ENCODE data around the gene UBL3. TPM values are rescaled to one million over a fixed set of nuclear protein-coding genes. Genes with fewer than 3 reads are reported as not detected.

Gene UBL3
- polyA plus RNA-seq, 1 of the 3 experiments (the other 2 are of a cell fraction), result 5.8 TPM

DNA sequence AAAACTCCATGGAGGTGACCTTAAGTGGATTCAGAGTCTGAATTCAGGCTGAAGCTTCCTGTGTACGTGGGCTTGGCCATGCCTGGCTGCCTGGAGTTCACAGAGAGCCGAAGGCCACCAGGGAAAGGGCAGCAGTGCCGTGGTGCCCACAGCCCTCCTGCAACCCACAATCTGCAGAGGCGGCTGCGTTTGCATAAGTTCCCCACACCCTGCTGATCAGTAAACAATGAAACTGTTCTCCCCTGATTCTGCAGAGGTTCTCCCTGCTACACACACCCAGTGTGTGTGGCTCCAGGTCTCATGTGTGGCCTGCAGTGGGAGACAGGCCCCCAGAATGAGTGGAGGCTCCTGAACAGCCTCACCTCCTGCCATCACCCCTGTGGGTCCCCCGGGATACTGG is 128.0 kb downstream of the UBL3 start:
- 42% methylated on average over 4 of the region's 6 CpGs for WGBS (ENCODE audit: low lambda C conversion rate)
- no peak overlapping the region for H2AFZ ChIP-seq (ENCODE audit: low read depth)
- ChIA-PET POLR2A (no interaction called here), CTCF (interaction anchor here (1.4 to 1.9 kb wide), 2 partner anchors 214 to 392 kb away, joined by 3 to 4 read pairs; no protein-coding TSS in a partner anchor)
- no peak for DNase-seq
- TF ChIP-seq FOXM1 (IDR thresholded peaks at IDR 0.05; ENCODE audit: low read depth) (no peak), RFX5 (IDR thresholded peaks at IDR 0.05; ENCODE audit: low read length) (no peak), POLR2AphosphoS5 (IDR thresholded peaks at IDR 0.05; ENCODE audit: low read depth, low read length) (no peak), MEF2A (IDR thresholded peaks at IDR 0.05; ENCODE audit: borderline replicate concordance, low read depth) (no peak), NFIC (IDR thresholded peaks at IDR 0.05; ENCODE audit: borderline replicate concordance) (no peak), TEAD4 (IDR thresholded peaks at IDR 0.05; ENCODE audit: borderline replicate concordance, insufficient read depth) (no peak), RXRA (IDR thresholded peaks at IDR 0.05; ENCODE audit: borderline replicate concordance, low read depth) (no peak), TAF1 (IDR thresholded peaks at IDR 0.05; ENCODE audit: borderline replicate concordance, low read depth, low read length) (no peak), GABPA (IDR thresholded peaks at IDR 0.05; ENCODE audit: low read depth) (no peak), JUND (IDR thresholded peaks at IDR 0.05) (no peak), SMC3 (IDR thresholded peaks at IDR 0.05; ENCODE audit: low read depth, low read length) (no peak), YY1 (IDR thresholded peaks at IDR 0.05; ENCODE audit: low read depth) (no peak)
- TF ChIP-seq, protein P1, sequence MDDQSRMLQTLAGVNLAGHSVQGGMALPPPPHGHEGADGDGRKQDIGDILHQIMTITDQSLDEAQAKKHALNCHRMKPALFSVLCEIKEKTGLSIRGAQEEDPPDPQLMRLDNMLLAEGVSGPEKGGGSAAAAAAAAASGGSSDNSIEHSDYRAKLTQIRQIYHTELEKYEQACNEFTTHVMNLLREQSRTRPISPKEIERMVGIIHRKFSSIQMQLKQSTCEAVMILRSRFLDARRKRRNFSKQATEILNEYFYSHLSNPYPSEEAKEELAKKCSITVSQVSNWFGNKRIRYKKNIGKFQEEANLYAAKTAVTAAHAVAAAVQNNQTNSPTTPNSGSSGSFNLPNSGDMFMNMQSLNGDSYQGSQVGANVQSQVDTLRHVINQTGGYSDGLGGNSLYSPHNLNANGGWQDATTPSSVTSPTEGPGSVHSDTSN (IDR thresholded peaks at IDR 0.05), result no peak
- TF ChIP-seq, protein P2, sequence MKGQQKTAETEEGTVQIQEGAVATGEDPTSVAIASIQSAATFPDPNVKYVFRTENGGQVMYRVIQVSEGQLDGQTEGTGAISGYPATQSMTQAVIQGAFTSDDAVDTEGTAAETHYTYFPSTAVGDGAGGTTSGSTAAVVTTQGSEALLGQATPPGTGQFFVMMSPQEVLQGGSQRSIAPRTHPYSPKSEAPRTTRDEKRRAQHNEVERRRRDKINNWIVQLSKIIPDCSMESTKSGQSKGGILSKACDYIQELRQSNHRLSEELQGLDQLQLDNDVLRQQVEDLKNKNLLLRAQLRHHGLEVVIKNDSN (IDR thresholded peaks at IDR 0.05; ENCODE audit: borderline replicate concordance, low read depth), result no peak
- TF ChIP-seq, protein P3, sequence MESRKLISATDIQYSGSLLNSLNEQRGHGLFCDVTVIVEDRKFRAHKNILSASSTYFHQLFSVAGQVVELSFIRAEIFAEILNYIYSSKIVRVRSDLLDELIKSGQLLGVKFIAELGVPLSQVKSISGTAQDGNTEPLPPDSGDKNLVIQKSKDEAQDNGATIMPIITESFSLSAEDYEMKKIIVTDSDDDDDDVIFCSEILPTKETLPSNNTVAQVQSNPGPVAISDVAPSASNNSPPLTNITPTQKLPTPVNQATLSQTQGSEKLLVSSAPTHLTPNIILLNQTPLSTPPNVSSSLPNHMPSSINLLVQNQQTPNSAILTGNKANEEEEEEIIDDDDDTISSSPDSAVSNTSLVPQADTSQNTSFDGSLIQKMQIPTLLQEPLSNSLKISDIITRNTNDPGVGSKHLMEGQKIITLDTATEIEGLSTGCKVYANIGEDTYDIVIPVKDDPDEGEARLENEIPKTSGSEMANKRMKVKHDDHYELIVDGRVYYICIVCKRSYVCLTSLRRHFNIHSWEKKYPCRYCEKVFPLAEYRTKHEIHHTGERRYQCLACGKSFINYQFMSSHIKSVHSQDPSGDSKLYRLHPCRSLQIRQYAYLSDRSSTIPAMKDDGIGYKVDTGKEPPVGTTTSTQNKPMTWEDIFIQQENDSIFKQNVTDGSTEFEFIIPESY (IDR thresholded peaks at IDR 0.05; ENCODE audit: borderline replicate concordance, low read depth), result no peak
- TF ChIP-seq, protein P4, sequence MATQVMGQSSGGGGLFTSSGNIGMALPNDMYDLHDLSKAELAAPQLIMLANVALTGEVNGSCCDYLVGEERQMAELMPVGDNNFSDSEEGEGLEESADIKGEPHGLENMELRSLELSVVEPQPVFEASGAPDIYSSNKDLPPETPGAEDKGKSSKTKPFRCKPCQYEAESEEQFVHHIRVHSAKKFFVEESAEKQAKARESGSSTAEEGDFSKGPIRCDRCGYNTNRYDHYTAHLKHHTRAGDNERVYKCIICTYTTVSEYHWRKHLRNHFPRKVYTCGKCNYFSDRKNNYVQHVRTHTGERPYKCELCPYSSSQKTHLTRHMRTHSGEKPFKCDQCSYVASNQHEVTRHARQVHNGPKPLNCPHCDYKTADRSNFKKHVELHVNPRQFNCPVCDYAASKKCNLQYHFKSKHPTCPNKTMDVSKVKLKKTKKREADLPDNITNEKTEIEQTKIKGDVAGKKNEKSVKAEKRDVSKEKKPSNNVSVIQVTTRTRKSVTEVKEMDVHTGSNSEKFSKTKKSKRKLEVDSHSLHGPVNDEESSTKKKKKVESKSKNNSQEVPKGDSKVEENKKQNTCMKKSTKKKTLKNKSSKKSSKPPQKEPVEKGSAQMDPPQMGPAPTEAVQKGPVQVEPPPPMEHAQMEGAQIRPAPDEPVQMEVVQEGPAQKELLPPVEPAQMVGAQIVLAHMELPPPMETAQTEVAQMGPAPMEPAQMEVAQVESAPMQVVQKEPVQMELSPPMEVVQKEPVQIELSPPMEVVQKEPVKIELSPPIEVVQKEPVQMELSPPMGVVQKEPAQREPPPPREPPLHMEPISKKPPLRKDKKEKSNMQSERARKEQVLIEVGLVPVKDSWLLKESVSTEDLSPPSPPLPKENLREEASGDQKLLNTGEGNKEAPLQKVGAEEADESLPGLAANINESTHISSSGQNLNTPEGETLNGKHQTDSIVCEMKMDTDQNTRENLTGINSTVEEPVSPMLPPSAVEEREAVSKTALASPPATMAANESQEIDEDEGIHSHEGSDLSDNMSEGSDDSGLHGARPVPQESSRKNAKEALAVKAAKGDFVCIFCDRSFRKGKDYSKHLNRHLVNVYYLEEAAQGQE (IDR thresholded peaks at IDR 0.05; ENCODE audit: low read depth, low read length), result no peak
- H3K27me3 ChIP-seq (ENCODE audit: insufficient read depth), result peaks cover 7% of the 10 kb centered on the region; the same call in 1 of the 2 replicates
- no peaks in the 10 kb centered on the region for H3F3A ChIP-seq (replicated peaks; ENCODE audit: insufficient read depth)
- H3K79me2 ChIP-seq (ENCODE audit: insufficient read depth), result no peaks in the 10 kb centered on the region
- no peaks in the 10 kb centered on the region for H4K20me1 ChIP-seq (ENCODE audit: insufficient read depth)
- H3K4me1 ChIP-seq (ENCODE audit: control insufficient read depth in 1 of 2, insufficient read depth in 2 of 2, low read depth in 1 of 2, low read length in 1 of 2), result no peaks in the 10 kb centered on the region
- H3K4me3 ChIP-seq (ENCODE audit: low read depth in 2 of 2, low read length in 1 of 2), result no peak overlapping the region
- no peak overlapping the region for H3K27ac ChIP-seq (ENCODE audit: low read depth in 2 of 2, low read length in 1 of 2)
- H3K9me2 ChIP-seq, result no peaks in the 10 kb centered on the region
- H3K36me3 ChIP-seq (replicated peaks in 1 of 2; ENCODE audit: control insufficient read depth in 1 of 2, insufficient read depth in 2 of 2, low read length in 1 of 2), result no peaks in the 10 kb centered on the region
- no peak overlapping the region for H3K4me2 ChIP-seq
- no peak overlapping the region for H3K9ac ChIP-seq
- H3K9me3 ChIP-seq, result peaks cover 6% of the 10 kb centered on the region; the same call in 1 of the 2 replicates

All from SK-N-SH (cell line).